KG1 (cell line): ENCODE measurements around the gene RPL29.

Experiments used
- DNase-seq: peaks from one replicate; lab custom pipeline; 2025; lab: John Stamatoyannopoulos, UW

Gene RPL29

GRCh38 chr3:51945031-51945840 is 50.5 kb downstream of the RPL29 start:
- DNase-seq, result no peak

DNA sequence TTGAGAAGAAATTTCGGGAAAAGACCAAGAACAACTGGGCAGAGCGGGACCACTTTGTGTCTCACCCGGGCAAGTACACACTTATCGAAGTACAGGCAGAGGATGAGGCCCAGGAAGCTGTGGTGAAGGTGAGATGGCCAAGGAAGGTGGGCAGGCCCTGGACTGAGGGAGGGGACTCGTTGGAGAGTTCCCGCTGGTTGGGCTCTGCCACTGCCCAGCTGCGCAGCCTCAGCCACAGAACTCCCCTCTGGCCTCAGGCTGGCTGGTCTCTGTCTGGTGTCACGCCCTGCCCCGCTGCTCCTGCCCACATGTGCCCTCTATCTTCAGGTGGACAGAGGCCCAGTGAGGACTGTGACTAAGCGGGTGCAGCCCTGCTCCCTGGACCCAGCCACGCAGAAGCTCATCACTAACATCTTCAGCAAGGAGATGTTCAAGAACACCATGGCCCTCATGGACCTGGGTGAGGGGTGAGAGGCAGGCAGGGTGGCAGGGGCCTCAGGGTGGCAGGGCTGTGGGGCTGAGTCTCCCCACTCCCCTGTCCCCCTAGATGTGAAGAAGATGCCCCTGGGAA is 51.2 kb downstream of the RPL29 start:
- no peak for DNase-seq
